Liver (tissue), 3 donors: ENCODE results near the gene SPTBN1.

ENCODE experiments used
- CTCF ChIP-seq: fragments of 150-350 bp; IDR thresholded peaks from 2 replicates; pipeline ENCODE4 v1.5.1; 2017; ENCODE audit warnings: improper control_type of control experiment, low read depth, low read length; ENCODE audit not compliant: missing input control
- EGR1 ChIP-seq, 2 donors: IDR thresholded peaks; 2 replicates each; pipeline ENCODE4 v1.6.1; 2016 to 2018; ENCODE audit warnings: antibody characterized with exemption in 2 of 2, low read depth in 2 of 2
- JUND ChIP-seq, 2 donors: IDR thresholded peaks; 2 replicates each; pipeline ENCODE4 v1.6.1; 2016; ENCODE audit warnings: antibody characterized with exemption in 2 of 2
- MAX ChIP-seq: IDR thresholded peaks from 2 replicates; pipeline ENCODE4 v1.6.1; 2016; ENCODE audit warnings: antibody characterized with exemption
- REST ChIP-seq: IDR thresholded peaks from 2 replicates; pipeline ENCODE4 v1.6.1; 2016; ENCODE audit warnings: antibody characterized with exemption, mild to moderate bottlenecking
- SP1 ChIP-seq: IDR thresholded peaks from 2 replicates; pipeline ENCODE4 v1.6.1; 2018; ENCODE audit warnings: antibody characterized with exemption, mild to moderate bottlenecking
- YY1 ChIP-seq: IDR thresholded peaks from 2 replicates; pipeline ENCODE4 v1.6.1; 2016; ENCODE audit warnings: antibody characterized with exemption, mild to moderate bottlenecking
- donor health status: healthy.
- donor health status: healthy.

- no peak for TF ChIP-seq EGR1 (IDR thresholded peaks at IDR 0.05; ENCODE audit: low read depth in 2 of 2)
- no peak for TF ChIP-seq CTCF
- TF ChIP-seq YY1 = no peak
- TF ChIP-seq REST = no peak
- TF ChIP-seq JUND (IDR thresholded peaks at IDR 0.05) = no peak
- TF ChIP-seq MAX = no peak
- no peak for TF ChIP-seq SP1
Measured at GRCh38 chr2:54481686-54482085, 25.6 kb downstream of the SPTBN1 start.
